GM23338 (cell line): ENCODE measurements around the gene CDKN2AIP. TPM values are rescaled to one million over a fixed set of nuclear protein-coding genes. Genes with fewer than 3 reads are reported as not detected.

ENCODE experiments used
- ATAC-seq: fragments of 200-7000 bp; cut with Tn5 transposase; 3 replicates; pipeline ENCODE4 v1.9.1; 2020
- DNase-seq: peaks from one replicate; pipeline ENCODE4 v3.0.0-alpha.2; 2015; ENCODE audit warnings: low spot score
- H2AFZ ChIP-seq: fragments of 200-600 bp; sonication (generic); 2 replicates; pipeline ENCODE4 v1.8.0; 2016; ENCODE audit warnings: antibody characterized with exemption, mild to moderate bottlenecking, moderate library complexity
- H3F3A ChIP-seq: fragments of 200-600 bp; sonication (generic); replicated peaks from 2 replicates; pipeline ENCODE4 v1.8.0; 2017; ENCODE audit warnings: antibody characterized with exemption, mixed run types, low read depth
- H3K27ac ChIP-seq: fragments of 200-600 bp; sonication (generic); 2 replicates; pipeline ENCODE4 v1.6.1; 2016; ENCODE audit warnings: low read depth
- H3K27me3 ChIP-seq: fragments of 200-600 bp; sonication (generic); 2 replicates; pipeline ENCODE4 v1.8.0; 2016; ENCODE audit warnings: mild to moderate bottlenecking, mixed run types, moderate library complexity; ENCODE audit not compliant: insufficient read depth
- H3K36me3 ChIP-seq: fragments of 200-600 bp; sonication (generic); 2 replicates; pipeline ENCODE4 v1.8.0; 2016; ENCODE audit warnings: mild to moderate bottlenecking; ENCODE audit not compliant: insufficient read depth
- H3K4me1 ChIP-seq: fragments of 200-600 bp; sonication (generic); 2 replicates; pipeline ENCODE4 v1.8.0; 2016; ENCODE audit warnings: mild to moderate bottlenecking, moderate library complexity; ENCODE audit not compliant: insufficient read depth
- H3K4me2 ChIP-seq: fragments of 200-600 bp; sonication (generic); 2 replicates; pipeline ENCODE4 v1.7.1; 2017; ENCODE audit warnings: mixed run types
- H3K4me3 ChIP-seq: fragments of 200-600 bp; sonication (generic); 2 replicates; pipeline ENCODE4 v1.6.1; 2016; ENCODE audit warnings: mixed run types
- H3K79me2 ChIP-seq: fragments of 200-600 bp; sonication (generic); replicated peaks from 2 replicates; pipeline ENCODE4 v1.8.0; 2017; ENCODE audit warnings: mild to moderate bottlenecking; ENCODE audit not compliant: insufficient read depth
- H3K9me2 ChIP-seq: fragments of 200-600 bp; sonication (generic); 2 replicates; pipeline ENCODE4 v1.8.0; 2017; ENCODE audit not compliant: insufficient read depth
- H4K20me1 ChIP-seq: fragments of 200-600 bp; sonication (generic); replicated peaks from 2 replicates; pipeline ENCODE4 v1.8.0; 2017; ENCODE audit warnings: mild to moderate bottlenecking; ENCODE audit not compliant: insufficient read depth
- H3K27ac Mint-ChIP-seq: 2 replicates; pipeline ENCODE4 v1.8.0; 2020; ENCODE audit warnings: inconsistent platforms, mild to moderate bottlenecking, moderate library complexity, mixed read lengths
- H3K27me3 Mint-ChIP-seq: 3 replicates; pipeline ENCODE4 v1.8.0; 2022; ENCODE audit warnings: low read depth, mild to moderate bottlenecking, moderate library complexity, mixed read lengths, inconsistent platforms; ENCODE audit not compliant: insufficient read depth, poor library complexity
- H3K36me3 Mint-ChIP-seq: 3 replicates; pipeline ENCODE4 v1.8.0; 2021; ENCODE audit warnings: low read depth, mild to moderate bottlenecking, inconsistent platforms, moderate library complexity, mixed read lengths
- H3K4me1 Mint-ChIP-seq: 3 replicates; pipeline ENCODE4 v1.8.0; 2020; ENCODE audit warnings: mild to moderate bottlenecking, inconsistent platforms, mixed read lengths
- H3K4me3 Mint-ChIP-seq: 3 replicates; pipeline ENCODE4 v1.8.0; 2021; ENCODE audit warnings: moderate library complexity, mild to moderate bottlenecking, inconsistent platforms, mixed read lengths
- H3K9me3 Mint-ChIP-seq: 3 replicates; pipeline ENCODE4 v1.8.0; 2020; ENCODE audit warnings: moderate library complexity, mild to moderate bottlenecking, inconsistent platforms, mixed read lengths
- CREB1 ChIP-seq: fragments of 250-450 bp; sonication (Bioruptor Pico); IDR thresholded peaks from 2 replicates; pipeline ENCODE4 v1.5.0; 2020; ENCODE audit warnings: low read depth, mild to moderate bottlenecking, moderate library complexity
- CTCF ChIP-seq, 2 experiments: fragments of 200-600 bp in 1 of 2; sonication (generic) in 1 of 2; conservative IDR thresholded peaks; 2 replicates each; pipeline versions ENCODE4 v1.5.1 to v1.6.1; 2016 to 2017; ENCODE audit warnings: antibody characterized with exemption in 2 of 2, low read depth in 2 of 2, mild to moderate bottlenecking in 2 of 2, moderate library complexity in 1 of 2
- ETS1 ChIP-seq: IDR thresholded peaks from 2 replicates; pipeline ENCODE4 v1.6.1; 2016; ENCODE audit warnings: antibody characterized with exemption
- EZH2 ChIP-seq: fragments of 200-600 bp; sonication (generic); IDR thresholded peaks from one replicate; pipeline ENCODE4 v1.8.0; 2017; ENCODE audit warnings: antibody characterized with exemption, mild to moderate bottlenecking, low read depth; ENCODE audit not compliant: unreplicated experiment
- EZH2phosphoT487 ChIP-seq: fragments of 200-600 bp; sonication (generic); IDR thresholded peaks from one replicate; pipeline ENCODE4 v1.8.1; 2018; ENCODE audit warnings: antibody characterized with exemption; ENCODE audit not compliant: unreplicated experiment
- JUNB ChIP-seq: IDR thresholded peaks from one replicate; pipeline ENCODE4 v1.6.1; 2016; ENCODE audit warnings: antibody characterized with exemption; ENCODE audit not compliant: unreplicated experiment
- NANOG ChIP-seq: IDR thresholded peaks from 2 replicates; pipeline ENCODE4 v1.6.1; 2016; ENCODE audit warnings: antibody characterized with exemption, borderline replicate concordance
- REST ChIP-seq: IDR thresholded peaks from one replicate; pipeline ENCODE4 v1.6.1; 2018; ENCODE audit warnings: antibody characterized with exemption; ENCODE audit not compliant: unreplicated experiment
- STAT1 ChIP-seq: IDR thresholded peaks from one replicate; pipeline ENCODE4 v1.6.1; 2016; ENCODE audit warnings: antibody characterized with exemption; ENCODE audit not compliant: unreplicated experiment
- ZNF114 ChIP-seq: fragments of 250-450 bp; sonication (Bioruptor Pico); IDR thresholded peaks from 2 replicates; pipeline ENCODE4 v1.5.0; 2020; ENCODE audit warnings: mild to moderate bottlenecking, moderate library complexity
- ZNF331 ChIP-seq: fragments of 250-450 bp; sonication (Bioruptor Pico); IDR thresholded peaks from 2 replicates; pipeline ENCODE4 v1.5.0; 2020; ENCODE audit warnings: low read depth, mild to moderate bottlenecking, moderate library complexity
- ZNF462 ChIP-seq: fragments of 250-450 bp; sonication (Bioruptor Pico); IDR thresholded peaks from 2 replicates; pipeline ENCODE4 v1.5.0; 2020; ENCODE audit warnings: mild to moderate bottlenecking, moderate library complexity
- polyA plus RNA-seq: library from polyadenylated mRNA; unstranded; fragments of >200 nt; fragmentation: Nextera tagmentation; extraction: Ambion mirVana; gene quantifications from 2 replicates; pipeline ENCODE4 v1.2.1, GENCODE V29; 2016
- total RNA-seq: library from RNA; depleted of rRNA; stranded (reverse); fragments of >200 nt; shearing (Covaris generic); gene quantifications from 2 replicates; pipeline ENCODE4 v1.2.3, GENCODE V29; 2014

Gene CDKN2AIP
- total and polyA plus RNA-seq, 2 experiments from 2014 or later, result 15.2 to 27.2 TPM

GRCh38 chr4:183416879-183417755 is 27.3 kb upstream of the CDKN2AIP start:
- no peak overlapping the region for H3K27ac ChIP-seq
- no peaks in the 10 kb centered on the region for H3K9me2 ChIP-seq
- H3F3A ChIP-seq, result no peaks in the 10 kb centered on the region
- H3K4me1 Mint-ChIP-seq, result no peaks in the 10 kb centered on the region; the same call in 2 of the 3 replicates
- no peaks in the 10 kb centered on the region for H4K20me1 ChIP-seq
- H3K36me3 Mint-ChIP-seq, result no peaks in the 10 kb centered on the region
- H2AFZ ChIP-seq, result peak overlapping the region; percentile 18; the same call in 1 of the 2 replicates
- no peak overlapping the region for H3K4me2 ChIP-seq
- H3K4me3 Mint-ChIP-seq, result no peak overlapping the region
- no peak for ATAC-seq
- no peaks in the 10 kb centered on the region; the same call in 2 of the 3 replicates for H3K9me3 Mint-ChIP-seq
- H3K36me3 ChIP-seq, result no peaks in the 10 kb centered on the region
- H3K27ac Mint-ChIP-seq, result no peak overlapping the region
- H3K27me3 Mint-ChIP-seq, result peaks cover 7% of the 10 kb centered on the region
- H3K27me3 ChIP-seq, result no peaks in the 10 kb centered on the region
- no peak for DNase-seq
- no peak overlapping the region for H3K4me3 ChIP-seq
- no peak for TF ChIP-seq NANOG
- no peak for TF ChIP-seq ZNF462
- TF ChIP-seq CTCF (conservative IDR thresholded peaks at IDR 0.05; ENCODE audit: low read depth in 2 of 2), result no peak
- TF ChIP-seq EZH2, result no peak
- TF ChIP-seq ZNF331 (CRISPR knock-in tag), result no peak
- no peak for TF ChIP-seq ZNF114 (CRISPR knock-in tag)
- TF ChIP-seq REST, result no peak
- TF ChIP-seq JUNB, result no peak
- no peak for TF ChIP-seq CREB1
- TF ChIP-seq STAT1, result no peak
- no peak for TF ChIP-seq EZH2phosphoT487
- no peak for TF ChIP-seq ETS1
- no peaks in the 10 kb centered on the region for H3K79me2 ChIP-seq
- no peaks in the 10 kb centered on the region for H3K4me1 ChIP-seq
